ENCODE data around the gene PDIA5. TPM values are rescaled to one million over a fixed set of nuclear protein-coding genes. Genes with fewer than 3 reads are reported as not detected.

Gene PDIA5
- total RNA-seq, 2 donors from 2014 or later: 57.5 to 68.3 TPM

DNA sequence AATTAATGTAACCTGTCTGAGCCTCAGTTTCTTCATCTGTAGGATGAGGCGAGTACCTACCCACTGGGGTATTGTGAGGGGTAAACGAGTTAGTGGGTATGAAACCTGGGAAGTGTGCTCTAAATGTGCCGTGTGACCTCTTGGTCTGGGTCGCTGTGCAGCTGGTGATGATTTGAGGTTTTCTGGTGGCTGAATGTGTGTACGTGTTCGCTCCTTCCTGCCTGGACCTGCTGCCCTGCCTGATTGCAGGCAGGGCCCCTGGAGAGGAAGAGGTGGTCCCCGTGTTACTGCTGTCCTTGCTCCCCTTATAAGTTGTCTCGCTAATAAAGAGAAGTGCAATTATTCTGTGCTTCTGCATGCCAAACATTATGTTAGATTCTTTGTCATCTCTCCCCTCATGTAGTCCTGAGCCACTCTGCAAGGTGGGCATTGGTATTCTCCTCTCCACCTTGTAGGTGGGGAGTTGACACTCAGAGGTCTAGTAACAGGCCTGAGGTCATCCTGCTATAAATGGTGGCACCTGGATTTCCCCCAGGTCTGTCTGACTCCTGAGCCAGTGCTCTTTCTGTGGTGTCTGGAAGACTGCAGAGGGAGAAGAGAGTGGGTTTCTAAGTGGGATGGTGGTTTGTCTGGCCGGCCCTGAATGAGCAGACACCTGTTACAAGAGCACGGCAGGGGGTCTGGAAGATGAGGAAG, 15.7 kb downstream of the PDIA5 start:
- Mint-ChIP-seq H3K4me3 (no peak overlapping the region), H3K9me3 (no peaks in the 10 kb centered on the region), H3K27ac (peak overlapping the region; percentile 74), H3K27me3 (ENCODE audit: insufficient read depth) (no peaks in the 10 kb centered on the region), H3K36me3 (ENCODE audit: low read depth) (peaks cover 2% of the 10 kb centered on the region), H3K4me1 (peaks cover 78% of the 10 kb centered on the region)
- no peak overlapping the region for H3K9ac ChIP-seq (ENCODE audit: extremely low read depth, low read length, poor library complexity, severe bottlenecking)
- no peaks in the 10 kb centered on the region for H3K27me3 ChIP-seq (ENCODE audit: control insufficient read depth, insufficient read depth, low read length, poor library complexity, severe bottlenecking)
- peaks cover 32% of the 10 kb centered on the region for H3K4me1 ChIP-seq (ENCODE audit: control insufficient read depth, insufficient read depth, low read length)
- H3K27ac ChIP-seq (ENCODE audit: low read depth, low read length): no peak overlapping the region
- no peaks in the 10 kb centered on the region for H3K36me3 ChIP-seq (ENCODE audit: control insufficient read depth, insufficient read depth, low read length)
- no peak overlapping the region for H3K4me3 ChIP-seq (ENCODE audit: low read length)
- no peaks in the 10 kb centered on the region for H3K9me3 ChIP-seq (ENCODE audit: control insufficient read depth, low read length)
- 88 to 92% methylated on average over 4 to 10 of the region's 10 CpGs for WGBS, 2 experiments (ENCODE audit: insufficient coverage in 1 of 2, insufficient read length in 1 of 2)
- peak; percentile 35 for DNase-seq
- TF ChIP-seq, protein P1, sequence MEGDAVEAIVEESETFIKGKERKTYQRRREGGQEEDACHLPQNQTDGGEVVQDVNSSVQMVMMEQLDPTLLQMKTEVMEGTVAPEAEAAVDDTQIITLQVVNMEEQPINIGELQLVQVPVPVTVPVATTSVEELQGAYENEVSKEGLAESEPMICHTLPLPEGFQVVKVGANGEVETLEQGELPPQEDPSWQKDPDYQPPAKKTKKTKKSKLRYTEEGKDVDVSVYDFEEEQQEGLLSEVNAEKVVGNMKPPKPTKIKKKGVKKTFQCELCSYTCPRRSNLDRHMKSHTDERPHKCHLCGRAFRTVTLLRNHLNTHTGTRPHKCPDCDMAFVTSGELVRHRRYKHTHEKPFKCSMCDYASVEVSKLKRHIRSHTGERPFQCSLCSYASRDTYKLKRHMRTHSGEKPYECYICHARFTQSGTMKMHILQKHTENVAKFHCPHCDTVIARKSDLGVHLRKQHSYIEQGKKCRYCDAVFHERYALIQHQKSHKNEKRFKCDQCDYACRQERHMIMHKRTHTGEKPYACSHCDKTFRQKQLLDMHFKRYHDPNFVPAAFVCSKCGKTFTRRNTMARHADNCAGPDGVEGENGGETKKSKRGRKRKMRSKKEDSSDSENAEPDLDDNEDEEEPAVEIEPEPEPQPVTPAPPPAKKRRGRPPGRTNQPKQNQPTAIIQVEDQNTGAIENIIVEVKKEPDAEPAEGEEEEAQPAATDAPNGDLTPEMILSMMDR (conservative IDR thresholded peaks at IDR 0.05): no peak

DNA sequence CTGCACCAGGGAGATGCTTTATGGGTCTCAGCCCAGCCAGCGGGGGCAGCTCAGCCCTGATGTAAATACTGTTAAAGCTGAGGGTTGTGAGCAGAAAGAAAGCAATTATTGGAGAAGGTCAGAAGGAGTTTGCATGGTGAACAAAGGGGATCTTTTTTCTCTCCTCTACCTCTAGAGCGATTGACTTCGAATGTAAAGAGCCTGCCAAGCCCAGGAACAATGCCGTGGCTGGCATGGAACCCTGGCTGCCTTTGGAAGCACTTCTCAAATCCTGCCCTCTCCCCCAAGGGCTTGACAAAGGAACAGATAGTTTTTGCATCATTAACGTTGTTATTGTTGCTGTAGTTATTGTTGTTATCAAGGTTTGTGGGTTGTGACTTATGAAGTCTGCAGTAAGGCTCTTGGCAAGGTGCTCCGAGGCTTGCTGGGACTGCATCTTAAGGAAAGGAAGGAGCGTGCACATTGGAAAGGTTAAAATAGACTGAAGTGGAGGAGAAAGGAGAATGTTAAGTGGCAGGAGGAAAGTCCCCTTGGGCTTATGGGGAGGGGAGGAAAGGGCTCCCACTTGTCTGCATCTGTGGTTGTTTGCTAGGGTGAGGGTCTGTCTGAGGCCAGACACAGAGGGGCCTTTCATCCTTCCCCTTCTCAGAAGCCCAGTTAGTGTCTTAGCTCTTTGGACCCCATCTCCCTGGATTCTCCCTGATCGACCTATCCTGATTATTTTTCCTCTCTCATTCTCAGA, 16.7 kb downstream of the PDIA5 start:
- no peak overlapping the region for H3K27ac Mint-ChIP-seq
- Histone ChIP-seq H3K27me3 (ENCODE audit: control insufficient read depth, insufficient read depth, low read length, poor library complexity, severe bottlenecking) (no peaks in the 10 kb centered on the region), H3K4me1 (ENCODE audit: control insufficient read depth, insufficient read depth, low read length) (peaks cover 37% of the 10 kb centered on the region), H3K36me3 (ENCODE audit: control insufficient read depth, insufficient read depth, low read length) (no peaks in the 10 kb centered on the region), H3K27ac (ENCODE audit: low read depth, low read length) (peak overlapping the region; percentile 71), H3K9ac (ENCODE audit: extremely low read depth, low read length, poor library complexity, severe bottlenecking) (no peak overlapping the region), H3K9me3 (ENCODE audit: control insufficient read depth, low read length) (no peaks in the 10 kb centered on the region), H3K4me3 (ENCODE audit: low read length) (no peak overlapping the region)
- H3K36me3 Mint-ChIP-seq (ENCODE audit: low read depth): no peaks in the 10 kb centered on the region
- TF ChIP-seq, protein P1 (conservative IDR thresholded peaks at IDR 0.05): no peak
- H3K4me3 Mint-ChIP-seq: no peak overlapping the region
- 82 to 84% methylated on average over 3 to 8 of the region's 8 CpGs for WGBS, 2 experiments (ENCODE audit: insufficient coverage in 1 of 2, insufficient read length in 1 of 2)
- H3K4me1 Mint-ChIP-seq: peaks cover 87% of the 10 kb centered on the region
- peak; percentile 40 for DNase-seq
- H3K27me3 Mint-ChIP-seq (ENCODE audit: insufficient read depth): no peaks in the 10 kb centered on the region
- no peaks in the 10 kb centered on the region for H3K9me3 Mint-ChIP-seq

DNA sequence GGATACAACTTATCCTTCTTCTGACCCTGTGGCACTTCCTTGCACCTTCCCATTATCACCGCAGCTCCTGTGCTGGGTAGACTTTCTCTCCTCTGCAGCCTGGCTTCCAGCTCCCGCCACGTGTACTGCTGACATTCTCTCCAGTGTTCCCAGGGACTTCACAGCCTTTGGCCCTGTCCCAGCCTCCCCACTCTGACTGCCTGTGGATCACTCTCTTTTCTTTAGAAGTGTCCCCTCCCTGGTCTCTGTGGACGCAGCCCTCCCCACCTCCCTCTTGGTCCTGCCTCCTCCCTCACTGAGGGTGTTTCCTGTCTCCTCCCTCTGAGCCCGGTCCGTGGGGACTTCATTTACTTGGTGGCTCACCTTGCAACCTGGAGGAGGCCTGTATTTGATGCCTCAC, 17.4 kb downstream of the PDIA5 start:
- peaks cover 5% of the 10 kb centered on the region for H3K36me3 ChIP-seq (ENCODE audit: control insufficient read depth, insufficient read depth, low read length)
- no peak overlapping the region for H3K4me3 ChIP-seq (ENCODE audit: low read length)
- H3K36me3 Mint-ChIP-seq (ENCODE audit: low read depth): no peaks in the 10 kb centered on the region
- TF ChIP-seq, protein P1 (conservative IDR thresholded peaks at IDR 0.05): no peak
- H3K4me3 Mint-ChIP-seq: no peak overlapping the region
- H3K9me3 ChIP-seq (ENCODE audit: control insufficient read depth, low read length): no peaks in the 10 kb centered on the region
- H3K27me3 Mint-ChIP-seq (ENCODE audit: insufficient read depth): no peaks in the 10 kb centered on the region
- H3K9me3 Mint-ChIP-seq: no peaks in the 10 kb centered on the region
- 61 to 71% methylated on average over 4 to 6 of the region's 6 CpGs for WGBS, 2 experiments (ENCODE audit: insufficient coverage in 1 of 2, insufficient read length in 1 of 2)
- peak overlapping the region; percentile 21 for H3K27ac ChIP-seq (ENCODE audit: low read depth, low read length)
- H3K27ac Mint-ChIP-seq: peak overlapping the region; percentile 13
- H3K4me1 ChIP-seq (ENCODE audit: control insufficient read depth, insufficient read depth, low read length): peaks cover 37% of the 10 kb centered on the region
- no peak overlapping the region for H3K9ac ChIP-seq (ENCODE audit: extremely low read depth, low read length, poor library complexity, severe bottlenecking)
- no peaks in the 10 kb centered on the region for H3K27me3 ChIP-seq (ENCODE audit: control insufficient read depth, insufficient read depth, low read length, poor library complexity, severe bottlenecking)
- peaks cover 89% of the 10 kb centered on the region for H3K4me1 Mint-ChIP-seq
- DNase-seq: peak; percentile 68
